Omental fat pad (tissue), 4 donors: ENCODE measurements around the gene DAGLA. TPM values are rescaled to one million over a fixed set of nuclear protein-coding genes. Genes with fewer than 3 reads are reported as not detected.

Source experiments
- ATAC-seq: fragments of 150-250 bp; one replicate; pipeline ENCODE4 v1.9.1; 2016; ENCODE audit warnings: mild to moderate bottlenecking, moderate library complexity; ENCODE audit not compliant: low FRiP score
- DNase-seq: peaks from one replicate; pipeline ENCODE4 v3.0.0-alpha.2; 2019; ENCODE audit warnings: low spot score
- total RNA-seq, 4 donors: library from RNA; depleted of rRNA; stranded (reverse); fragments of >200 nt; gene quantifications; one replicate each; pipeline ENCODE4 v1.1.0, GENCODE V29; 2016
- TF ChIP-seq, protein P1 (sequence below), 3 donors: fragments of 450-650 bp; IDR thresholded peaks; one replicate each; pipeline ENCODE4 v1.5.1; 2016 to 2017; ENCODE audit warnings: antibody characterized with exemption in 3 of 3, mild to moderate bottlenecking in 3 of 3, moderate library complexity in 2 of 3

Gene DAGLA
- total RNA-seq, 4 donors from 2014 or later, result 1.4 to 4.6 (median 2.8) TPM

DNA sequence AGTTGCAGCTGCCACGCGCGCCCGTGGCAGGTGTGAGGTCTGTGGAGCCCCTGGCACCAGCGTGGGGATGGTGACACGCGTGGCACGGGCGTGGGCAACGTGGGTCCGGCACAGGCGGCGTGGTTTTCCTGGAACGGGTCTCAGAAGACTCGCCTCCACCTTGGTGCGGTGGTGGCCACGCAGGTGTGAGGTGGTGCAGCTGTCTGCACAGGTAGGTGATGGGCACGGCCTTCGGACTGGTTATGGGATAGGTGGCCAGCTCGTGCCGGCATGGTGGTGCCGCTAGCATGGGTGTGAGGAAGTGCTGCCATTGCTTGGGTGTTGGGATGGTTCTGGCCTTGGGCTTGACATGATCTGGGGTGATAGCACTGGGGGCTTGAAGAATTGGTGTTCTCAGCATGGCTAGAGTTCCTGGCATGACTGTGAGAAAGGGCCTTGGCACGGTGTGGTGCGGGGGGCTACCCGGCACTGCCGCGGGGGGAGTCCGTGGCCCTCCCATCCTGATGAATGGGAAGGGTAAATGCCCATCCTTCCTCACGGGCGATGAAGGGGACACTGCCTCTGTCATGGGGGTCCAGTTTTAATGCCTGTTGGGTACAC, 531 bp downstream of the DAGLA start:
- no peak for DNase-seq
- ATAC-seq, result no peak
- TF ChIP-seq, protein P1, sequence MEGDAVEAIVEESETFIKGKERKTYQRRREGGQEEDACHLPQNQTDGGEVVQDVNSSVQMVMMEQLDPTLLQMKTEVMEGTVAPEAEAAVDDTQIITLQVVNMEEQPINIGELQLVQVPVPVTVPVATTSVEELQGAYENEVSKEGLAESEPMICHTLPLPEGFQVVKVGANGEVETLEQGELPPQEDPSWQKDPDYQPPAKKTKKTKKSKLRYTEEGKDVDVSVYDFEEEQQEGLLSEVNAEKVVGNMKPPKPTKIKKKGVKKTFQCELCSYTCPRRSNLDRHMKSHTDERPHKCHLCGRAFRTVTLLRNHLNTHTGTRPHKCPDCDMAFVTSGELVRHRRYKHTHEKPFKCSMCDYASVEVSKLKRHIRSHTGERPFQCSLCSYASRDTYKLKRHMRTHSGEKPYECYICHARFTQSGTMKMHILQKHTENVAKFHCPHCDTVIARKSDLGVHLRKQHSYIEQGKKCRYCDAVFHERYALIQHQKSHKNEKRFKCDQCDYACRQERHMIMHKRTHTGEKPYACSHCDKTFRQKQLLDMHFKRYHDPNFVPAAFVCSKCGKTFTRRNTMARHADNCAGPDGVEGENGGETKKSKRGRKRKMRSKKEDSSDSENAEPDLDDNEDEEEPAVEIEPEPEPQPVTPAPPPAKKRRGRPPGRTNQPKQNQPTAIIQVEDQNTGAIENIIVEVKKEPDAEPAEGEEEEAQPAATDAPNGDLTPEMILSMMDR (IDR thresholded peaks at IDR 0.05), result no peak

DNA sequence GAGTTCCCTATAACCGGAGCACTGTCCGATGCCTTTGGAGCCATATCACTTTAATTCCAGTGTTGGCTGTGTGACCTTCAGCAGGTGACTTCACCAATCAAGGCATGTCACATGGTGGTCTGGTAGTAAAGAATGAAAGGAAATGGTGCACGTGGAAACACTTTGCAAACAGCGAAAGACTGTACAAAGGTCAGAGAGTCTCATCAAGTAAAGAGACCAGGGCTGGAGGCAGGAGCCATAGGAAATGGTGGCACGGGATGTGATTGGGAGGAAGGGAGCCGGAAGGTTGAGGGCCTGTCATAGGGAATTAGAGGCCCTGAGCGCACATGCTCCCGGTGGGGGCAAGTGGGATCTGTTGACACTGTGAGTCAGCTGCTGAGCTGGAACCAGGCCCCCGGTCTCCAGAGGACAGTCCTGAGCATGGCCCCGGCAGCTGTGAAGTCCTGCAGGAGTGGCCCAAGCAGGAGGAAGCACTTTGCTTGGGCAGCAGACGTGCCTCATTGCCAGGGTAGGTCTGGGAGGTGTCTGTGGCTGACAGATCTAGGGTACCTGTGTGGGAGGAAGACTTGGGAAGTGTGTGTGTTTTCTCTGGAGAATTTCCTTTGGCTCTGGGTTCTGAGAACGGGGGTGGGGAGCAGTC, 2.0 kb downstream of the DAGLA start:
- ATAC-seq (no peak), DNase-seq (no peak)
- TF ChIP-seq, protein P1 (IDR thresholded peaks at IDR 0.05), result no peak

GRCh38 chr11:61682906-61683675, 2.9 kb downstream of the DAGLA start:
- TF ChIP-seq, protein P1 (IDR thresholded peaks at IDR 0.05), result no peak
- no peak for ATAC-seq

DNA sequence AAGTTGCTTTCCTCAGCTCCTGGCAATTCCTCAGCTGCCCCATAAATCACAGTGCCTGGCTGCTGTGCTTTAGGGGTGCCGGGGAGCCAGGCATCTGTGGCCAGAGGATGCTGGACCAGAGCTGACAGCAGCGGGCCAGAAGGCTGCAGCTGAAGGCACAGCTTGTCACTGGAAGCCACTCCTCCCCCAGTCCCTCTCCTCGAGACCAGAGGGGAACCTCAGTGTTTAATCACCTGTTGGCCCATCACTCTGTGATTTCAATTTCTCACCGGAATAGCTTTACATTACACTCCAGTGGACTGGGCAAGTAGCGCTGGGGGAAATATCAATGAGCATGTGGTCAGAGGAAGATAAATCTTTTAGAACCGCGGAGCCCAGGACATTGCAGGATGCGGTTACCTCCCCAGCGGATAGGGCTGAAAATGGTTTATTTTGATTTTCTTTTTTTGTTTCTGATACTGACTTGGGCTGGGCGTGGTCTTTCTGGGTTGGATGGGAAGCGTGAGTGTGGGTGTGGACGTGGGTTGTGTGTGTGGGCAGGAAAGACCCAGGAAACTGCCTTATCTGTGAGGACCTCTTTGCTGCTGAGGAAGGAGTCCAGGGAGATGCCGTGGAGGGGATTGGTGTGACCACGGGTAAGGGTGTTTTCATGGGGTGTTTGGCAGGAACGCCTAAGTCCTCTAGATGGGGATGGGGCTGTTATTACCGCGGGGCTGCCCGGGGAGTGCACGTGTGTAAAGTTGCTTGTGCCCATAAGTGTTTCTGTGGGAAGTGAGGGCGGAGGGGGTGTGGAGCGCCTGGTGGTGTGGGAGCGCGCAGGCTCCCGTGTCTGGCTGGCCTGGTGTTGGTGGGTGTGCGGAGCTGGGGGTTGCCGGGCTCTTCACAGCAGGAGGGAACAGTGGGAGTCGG, 4.0 kb downstream of the DAGLA start:
- ATAC-seq (peak; percentile 13), DNase-seq (no peak)
- TF ChIP-seq, protein P1 (IDR thresholded peaks at IDR 0.05), result no peak

More at GRCh38 chr11:61682906-61683675, 2.9 kb downstream of the DAGLA start:
- no peak for DNase-seq

DNA sequence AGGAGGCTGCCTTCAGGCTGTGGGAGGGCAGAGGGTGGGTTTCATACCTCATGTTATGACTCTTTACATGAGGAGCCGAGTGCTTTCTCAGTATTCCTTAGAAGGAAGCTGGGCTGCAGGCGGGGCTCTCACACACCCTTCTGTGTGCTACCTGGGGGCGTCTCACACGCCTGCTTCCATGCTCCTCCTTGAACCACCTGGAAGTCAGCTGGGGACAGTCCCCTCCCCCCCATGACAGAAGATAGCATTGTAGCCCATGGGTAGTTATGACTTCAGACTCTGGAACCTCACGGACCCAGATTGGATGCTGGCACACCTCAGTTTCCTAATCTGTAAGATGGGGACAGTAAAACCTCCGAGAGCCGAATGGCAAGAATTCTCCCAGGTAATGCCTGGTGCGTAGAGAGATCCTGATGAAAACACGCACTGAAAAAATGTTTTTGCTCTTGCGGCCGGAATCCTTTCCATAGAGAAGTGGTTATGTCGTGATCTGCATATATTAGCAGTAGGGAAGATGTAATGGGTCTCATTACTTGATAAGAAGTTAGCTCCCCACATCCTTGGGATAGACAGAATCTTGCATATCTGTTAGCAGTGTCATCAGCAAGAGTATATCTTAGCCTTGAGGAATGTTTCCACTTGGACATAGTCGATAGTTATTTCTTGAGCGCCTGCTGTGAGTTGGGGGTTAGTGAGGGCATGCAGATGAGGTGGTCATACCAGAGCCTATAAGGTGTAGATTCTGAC, 4.9 kb downstream of the DAGLA start:
- TF ChIP-seq, protein P1 (IDR thresholded peaks at IDR 0.05), result no peak
- ATAC-seq (no peak), DNase-seq (no peak)

DNA sequence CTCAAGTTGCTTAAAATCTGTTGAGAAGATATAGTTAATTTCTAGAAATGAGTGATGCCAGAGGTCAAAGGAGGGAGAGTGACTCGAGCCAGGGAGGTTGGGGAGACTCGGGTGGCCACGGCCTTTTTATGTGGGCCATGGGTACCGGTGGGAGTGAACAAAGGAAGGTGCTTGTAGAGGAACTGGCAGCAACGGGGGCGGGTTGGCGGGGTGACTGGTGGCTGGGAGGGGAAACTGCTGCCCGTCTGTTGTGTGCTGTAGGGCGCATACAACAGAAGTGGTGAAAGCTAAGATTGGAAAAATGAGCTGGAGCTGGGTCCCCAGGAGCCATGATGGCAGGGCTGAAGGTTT, 5.4 kb downstream of the DAGLA start:
- ATAC-seq, result no peak
- no peak for DNase-seq
- TF ChIP-seq, protein P1 (IDR thresholded peaks at IDR 0.05), result no peak
